GM21723 (cell line): ENCODE data around the gene GRIK3.
"Not testable (repeated sequence)": the region's sequence is repeated elsewhere in the genome, so short reads cannot be mapped to it uniquely, and the experiment has no call there.

ENCODE experiments used
- ATAC-seq: cut with Tn5 transposase; IDR thresholded peaks from one replicate; pipeline ENCODE4 v1.9.1; 2021; ENCODE audit warnings: mild to moderate bottlenecking, moderate library complexity; ENCODE audit not compliant: unreplicated experiment

GRIK3 gene

GRCh38 chr1:36771240-36771639, 263.1 kb downstream of the GRIK3 start:
- ATAC-seq, result no peak

- no peak for ATAC-seq
Measured at GRCh38 chr1:36769886-36770830, 264.2 kb downstream of the GRIK3 start.

- no peak for ATAC-seq
Measured at GRCh38 chr1:36768486-36769178, 265.7 kb downstream of the GRIK3 start.

- ATAC-seq, result not testable (repeated sequence)
Measured at GRCh38 chr1:36767429-36767828, 266.9 kb downstream of the GRIK3 start.

- no peak for ATAC-seq
Measured at GRCh38 chr1:36766481-36766880, 267.8 kb downstream of the GRIK3 start.

GRCh38 chr1:36765785-36766300, 268.5 kb downstream of the GRIK3 start:
- no peak for ATAC-seq

GRCh38 chr1:36764798-36765197, 269.5 kb downstream of the GRIK3 start:
- no peak for ATAC-seq

GRCh38 chr1:36763771-36764170, 270.5 kb downstream of the GRIK3 start:
- no peak for ATAC-seq

- no peak for ATAC-seq
Measured at GRCh38 chr1:36762174-36762573, 272.1 kb downstream of the GRIK3 start.

- no peak for ATAC-seq
Measured at GRCh38 chr1:36761113-36761512, 273.2 kb downstream of the GRIK3 start.

- ATAC-seq, result no peak
Measured at GRCh38 chr1:36760081-36760480, 274.2 kb downstream of the GRIK3 start.

- ATAC-seq, result no peak
Measured at GRCh38 chr1:36759355-36759754, 275.0 kb downstream of the GRIK3 start.

- ATAC-seq, result no peak
Measured at GRCh38 chr1:36755303-36756230, 278.7 kb downstream of the GRIK3 start.

- no peak for ATAC-seq
Measured at GRCh38 chr1:36754366-36754765, 279.9 kb downstream of the GRIK3 start.

- ATAC-seq, result no peak
Measured at GRCh38 chr1:36753451-36753850, 280.9 kb downstream of the GRIK3 start.

- no peak for ATAC-seq
Measured at GRCh38 chr1:36752891-36753361, 281.4 kb downstream of the GRIK3 start.

- no peak for ATAC-seq
Measured at GRCh38 chr1:36752431-36752830, 281.9 kb downstream of the GRIK3 start.

- no peak for ATAC-seq
Measured at GRCh38 chr1:36751525-36751924, 282.8 kb downstream of the GRIK3 start.

GRCh38 chr1:36748466-36748865, 285.8 kb downstream of the GRIK3 start:
- ATAC-seq, result no peak
